ENCODE measurements around the gene SMAD4. TPM values are rescaled to one million over a fixed set of nuclear protein-coding genes. Genes with fewer than 3 reads are reported as not detected.

SMAD4 gene
- polyA plus RNA-seq, 1 experiment: 85.8 TPM

DNA sequence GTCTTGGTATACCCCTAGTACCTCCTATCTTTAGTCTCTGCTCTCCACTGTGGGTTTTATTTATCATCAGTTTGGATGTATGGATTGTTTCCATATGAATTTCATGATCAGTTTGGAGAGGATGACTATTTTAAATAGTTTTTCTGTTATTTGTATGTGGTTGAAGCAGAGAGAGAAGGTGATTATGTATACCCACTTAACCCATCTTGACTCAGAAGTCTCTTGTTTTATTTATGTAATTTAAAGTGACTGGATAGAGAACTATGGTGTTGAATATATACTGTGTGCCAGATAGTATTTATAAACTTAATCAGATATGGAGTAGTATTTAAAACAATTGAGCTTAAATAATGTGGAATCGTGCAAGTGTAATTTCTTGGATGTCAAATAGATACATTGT, 39.9 kb downstream of the SMAD4 start:
- no peak overlapping the region for H3K4me3 ChIP-seq (ENCODE audit: low read depth, low read length)
- no peaks in the 10 kb centered on the region for H3K27me3 ChIP-seq (ENCODE audit: control insufficient read depth, insufficient read depth, low read length)
- DNase-seq (ENCODE audit: low read depth): no peak
- H3K36me3 ChIP-seq (ENCODE audit: control insufficient read depth, insufficient read depth, low read length): no peaks in the 10 kb centered on the region
- ChIA-PET POLR2A (interaction anchor here (0.6 kb wide), 2 partner anchors 65 to 291 kb away, joined by 3 to 10 read pairs; no protein-coding TSS in a partner anchor), CTCF (no interaction called here)
- TF ChIP-seq, protein P1, sequence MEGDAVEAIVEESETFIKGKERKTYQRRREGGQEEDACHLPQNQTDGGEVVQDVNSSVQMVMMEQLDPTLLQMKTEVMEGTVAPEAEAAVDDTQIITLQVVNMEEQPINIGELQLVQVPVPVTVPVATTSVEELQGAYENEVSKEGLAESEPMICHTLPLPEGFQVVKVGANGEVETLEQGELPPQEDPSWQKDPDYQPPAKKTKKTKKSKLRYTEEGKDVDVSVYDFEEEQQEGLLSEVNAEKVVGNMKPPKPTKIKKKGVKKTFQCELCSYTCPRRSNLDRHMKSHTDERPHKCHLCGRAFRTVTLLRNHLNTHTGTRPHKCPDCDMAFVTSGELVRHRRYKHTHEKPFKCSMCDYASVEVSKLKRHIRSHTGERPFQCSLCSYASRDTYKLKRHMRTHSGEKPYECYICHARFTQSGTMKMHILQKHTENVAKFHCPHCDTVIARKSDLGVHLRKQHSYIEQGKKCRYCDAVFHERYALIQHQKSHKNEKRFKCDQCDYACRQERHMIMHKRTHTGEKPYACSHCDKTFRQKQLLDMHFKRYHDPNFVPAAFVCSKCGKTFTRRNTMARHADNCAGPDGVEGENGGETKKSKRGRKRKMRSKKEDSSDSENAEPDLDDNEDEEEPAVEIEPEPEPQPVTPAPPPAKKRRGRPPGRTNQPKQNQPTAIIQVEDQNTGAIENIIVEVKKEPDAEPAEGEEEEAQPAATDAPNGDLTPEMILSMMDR (IDR thresholded peaks at IDR 0.05; ENCODE audit: insufficient read depth, low read depth, low read length): no peak

DNA sequence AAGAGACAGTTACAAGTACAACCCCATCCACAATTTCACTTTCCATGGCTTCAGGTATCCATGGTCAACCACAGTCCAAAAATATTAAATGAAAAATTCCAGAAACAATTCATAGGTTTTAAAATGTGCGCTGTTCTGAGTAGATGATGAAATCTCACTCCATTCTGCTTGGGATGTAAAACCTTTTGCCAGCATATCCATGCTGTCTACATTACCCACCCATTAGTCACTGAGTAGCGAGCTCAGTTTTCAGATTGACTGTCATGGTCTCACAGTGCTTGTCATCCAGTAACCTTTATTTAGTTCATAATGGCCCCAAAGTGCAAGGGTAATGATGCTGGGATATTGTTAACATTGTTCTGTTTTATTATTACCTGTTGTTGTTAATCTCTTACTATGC, 40.5 kb downstream of the SMAD4 start:
- CTCF ChIA-PET: no interaction called here
- TF ChIP-seq, protein P1 (IDR thresholded peaks at IDR 0.05; ENCODE audit: insufficient read depth, low read depth, low read length): no peak
- DNase-seq (ENCODE audit: low read depth): peak; percentile 56
- H3K36me3 ChIP-seq (ENCODE audit: control insufficient read depth, insufficient read depth, low read length): no peaks in the 10 kb centered on the region
- no peak overlapping the region for H3K4me3 ChIP-seq (ENCODE audit: low read depth, low read length)
- POLR2A ChIA-PET: interaction anchor here (1.0 kb wide), 1 partner anchor 127 kb away, joined by 17 read pairs; the partner anchor contains the start of gene MEX3C
- H3K27me3 ChIP-seq (ENCODE audit: control insufficient read depth, insufficient read depth, low read length): no peaks in the 10 kb centered on the region

DNA sequence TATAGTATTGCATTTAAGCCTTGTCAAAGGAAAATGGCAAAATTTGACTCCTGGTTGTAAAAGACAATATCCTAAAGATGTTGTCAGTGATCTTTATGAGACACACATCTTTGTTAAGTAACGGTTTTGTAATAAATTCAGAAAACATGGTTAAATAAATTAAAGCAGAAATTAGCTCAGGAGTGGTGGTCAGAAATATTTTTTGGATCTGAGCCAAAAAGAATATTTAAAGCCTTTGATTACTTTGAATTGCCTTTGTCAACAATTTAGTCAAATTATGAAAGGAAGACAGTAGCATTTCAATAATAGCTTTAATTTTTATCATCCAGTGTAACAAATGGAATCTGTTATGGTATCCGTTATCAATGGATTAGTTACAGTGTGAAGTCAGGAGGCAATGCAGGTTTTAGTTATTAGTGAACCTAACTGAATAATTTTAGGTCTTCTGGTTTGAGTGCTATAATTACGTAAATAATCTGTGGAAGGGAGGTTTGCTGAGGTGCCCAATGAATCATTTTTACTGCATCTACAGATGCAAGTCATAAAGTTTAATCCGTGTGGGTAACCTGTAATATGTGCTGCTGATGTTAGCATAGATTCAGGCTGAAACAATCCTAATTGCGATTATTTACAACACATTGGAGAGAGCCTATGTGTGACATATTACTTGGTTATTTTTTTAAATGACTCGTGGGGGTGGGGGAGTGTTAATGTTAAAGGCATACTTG, 42.7 kb downstream of the SMAD4 start:
- Histone ChIP-seq H3K4me3 (ENCODE audit: low read depth, low read length) (no peak overlapping the region), H3K36me3 (ENCODE audit: control insufficient read depth, insufficient read depth, low read length) (no peaks in the 10 kb centered on the region), H3K27me3 (ENCODE audit: control insufficient read depth, insufficient read depth, low read length) (no peaks in the 10 kb centered on the region)
- TF ChIP-seq, protein P1 (IDR thresholded peaks at IDR 0.05; ENCODE audit: insufficient read depth, low read depth, low read length): no peak
- POLR2A ChIA-PET: no interaction called here
- no peak for DNase-seq (ENCODE audit: low read depth)
- CTCF ChIA-PET: no interaction called here

DNA sequence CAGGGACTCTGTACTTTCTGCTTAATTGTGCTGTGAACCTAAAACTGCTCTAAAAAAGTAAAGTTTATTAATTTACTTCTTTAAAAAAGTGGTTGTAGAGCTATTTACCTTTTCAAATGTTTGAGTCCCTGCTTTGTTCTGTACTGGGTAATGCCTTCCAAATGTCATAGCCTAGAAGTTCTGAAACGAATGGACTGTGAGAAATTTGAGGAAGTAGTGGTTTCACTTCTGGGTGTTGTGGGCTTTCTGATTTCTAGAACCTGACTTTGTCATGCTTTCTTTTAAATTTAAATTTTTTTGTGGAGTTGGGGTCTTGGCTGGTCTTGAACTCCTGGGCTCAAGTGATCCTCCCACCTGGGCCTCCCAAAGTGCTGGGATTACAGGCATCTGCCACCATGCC, 44.6 kb downstream of the SMAD4 start:
- no peak for DNase-seq (ENCODE audit: low read depth)
- TF ChIP-seq, protein P1 (IDR thresholded peaks at IDR 0.05; ENCODE audit: insufficient read depth, low read depth, low read length): no peak
- Histone ChIP-seq H3K36me3 (ENCODE audit: control insufficient read depth, insufficient read depth, low read length) (peaks cover 2% of the 10 kb centered on the region; the same call in 1 of the 2 replicates), H3K4me3 (ENCODE audit: low read depth, low read length) (no peak overlapping the region), H3K27me3 (ENCODE audit: control insufficient read depth, insufficient read depth, low read length) (no peaks in the 10 kb centered on the region)
- CTCF ChIA-PET: no interaction called here
- POLR2A ChIA-PET: no interaction called here

DNA sequence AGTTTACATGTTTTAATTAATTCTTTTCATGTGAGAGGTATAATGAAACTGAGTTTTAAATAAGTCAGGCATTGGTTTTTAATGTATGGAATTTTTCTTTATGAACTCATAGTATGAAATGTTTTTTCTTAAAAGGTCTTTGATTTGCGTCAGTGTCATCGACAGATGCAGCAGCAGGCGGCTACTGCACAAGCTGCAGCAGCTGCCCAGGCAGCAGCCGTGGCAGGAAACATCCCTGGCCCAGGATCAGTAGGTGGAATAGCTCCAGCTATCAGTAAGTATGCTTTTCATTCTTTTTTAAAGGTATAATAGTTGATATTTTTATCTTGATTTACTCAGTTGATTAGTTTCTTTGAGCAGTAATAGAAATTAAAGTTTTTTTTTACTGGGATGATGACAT, 46.5 kb downstream of the SMAD4 start:
- ChIA-PET CTCF (interaction anchor here (1.2 kb wide), 1 partner anchor 25 kb away, joined by 4 read pairs; no protein-coding TSS in a partner anchor), POLR2A (no interaction called here)
- Histone ChIP-seq H3K4me3 (ENCODE audit: low read depth, low read length) (no peak overlapping the region), H3K36me3 (ENCODE audit: control insufficient read depth, insufficient read depth, low read length) (peaks cover 4% of the 10 kb centered on the region; the same call in 1 of the 2 replicates), H3K27me3 (ENCODE audit: control insufficient read depth, insufficient read depth, low read length) (no peaks in the 10 kb centered on the region)
- TF ChIP-seq, protein P1 (IDR thresholded peaks at IDR 0.05; ENCODE audit: insufficient read depth, low read depth, low read length): no peak
- no peak for DNase-seq (ENCODE audit: low read depth)
